ENCODE data around the gene DLL4.
"Not testable (repeated sequence)": the region's sequence is repeated elsewhere in the genome, so short reads cannot be mapped to it uniquely, and the experiment has no call there.

The DLL4 gene

GRCh38 chr15:40960925-40961324 is 31.8 kb downstream of the DLL4 start:
- Mint-ChIP-seq H3K4me3 (no peak overlapping the region), H3K9me3 (no peaks in the 10 kb centered on the region), H3K4me1 (ENCODE audit: low read depth) (peaks cover 10% of the 10 kb centered on the region), H3K27me3 (ENCODE audit: low read depth) (no peaks in the 10 kb centered on the region), H3K36me3 (ENCODE audit: low read depth) (peaks cover 4% of the 10 kb centered on the region), H3K27ac (no peak overlapping the region)
- no peak for DNase-seq (ENCODE audit: low spot score)

- H3K27me3 Mint-ChIP-seq (ENCODE audit: low read depth); H3K4me3 Mint-ChIP-seq; H3K9me3 Mint-ChIP-seq; DNase-seq (ENCODE audit: low spot score); H3K27ac Mint-ChIP-seq; H3K36me3 Mint-ChIP-seq (ENCODE audit: low read depth); H3K4me1 Mint-ChIP-seq (ENCODE audit: low read depth): not testable (repeated sequence)
Observed at GRCh38 chr15:40961740-40962139, 32.6 kb downstream of the DLL4 start.

DNA sequence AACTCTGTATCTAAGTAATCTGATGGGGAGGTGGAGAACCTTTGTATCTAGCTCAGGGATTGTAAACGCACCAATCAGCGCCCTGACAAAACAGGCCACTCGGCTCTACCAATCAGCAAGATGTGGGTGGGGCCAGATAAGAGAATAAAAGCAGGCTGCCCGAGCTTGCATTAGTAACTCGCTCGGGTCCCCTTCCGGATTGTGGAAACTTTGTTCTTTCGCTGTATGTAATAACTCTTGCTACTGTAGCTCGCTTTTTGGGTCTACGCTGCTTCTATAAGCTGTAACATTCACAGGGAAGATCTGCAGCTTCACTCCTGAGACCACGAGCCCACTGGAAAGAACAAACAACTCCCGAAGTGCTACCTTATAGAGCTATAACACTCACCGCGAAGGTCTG is 33.2 kb downstream of the DLL4 start:
- H3K27ac Mint-ChIP-seq; H3K4me1 Mint-ChIP-seq (ENCODE audit: low read depth); H3K27me3 Mint-ChIP-seq (ENCODE audit: low read depth); H3K36me3 Mint-ChIP-seq (ENCODE audit: low read depth); DNase-seq (ENCODE audit: low spot score); H3K4me3 Mint-ChIP-seq; H3K9me3 Mint-ChIP-seq: not testable (repeated sequence)

- no peaks in the 10 kb centered on the region for H3K36me3 Mint-ChIP-seq (ENCODE audit: low read depth)
- peaks cover 5% of the 10 kb centered on the region for H3K4me1 Mint-ChIP-seq (ENCODE audit: low read depth)
- DNase-seq (ENCODE audit: low spot score), result no peak
- no peaks in the 10 kb centered on the region for H3K27me3 Mint-ChIP-seq (ENCODE audit: low read depth)
- no peaks in the 10 kb centered on the region for H3K9me3 Mint-ChIP-seq
- no peak overlapping the region for H3K4me3 Mint-ChIP-seq
- no peak overlapping the region for H3K27ac Mint-ChIP-seq
Observed at GRCh38 chr15:40963201-40963600, 34.1 kb downstream of the DLL4 start.

GRCh38 chr15:40964006-40964405 is 34.9 kb downstream of the DLL4 start:
- no peak overlapping the region for H3K4me3 Mint-ChIP-seq
- H3K27me3 Mint-ChIP-seq (ENCODE audit: low read depth), result no peaks in the 10 kb centered on the region
- no peaks in the 10 kb centered on the region for H3K36me3 Mint-ChIP-seq (ENCODE audit: low read depth)
- no peaks in the 10 kb centered on the region for H3K9me3 Mint-ChIP-seq
- peaks cover 5% of the 10 kb centered on the region for H3K4me1 Mint-ChIP-seq (ENCODE audit: low read depth)
- H3K27ac Mint-ChIP-seq, result no peak overlapping the region
- DNase-seq (ENCODE audit: low spot score), result no peak

GRCh38 chr15:40964634-40965033 is 35.5 kb downstream of the DLL4 start:
- H3K4me1 Mint-ChIP-seq (ENCODE audit: low read depth), result peaks cover 5% of the 10 kb centered on the region
- H3K27ac Mint-ChIP-seq, result no peak overlapping the region
- H3K36me3 Mint-ChIP-seq (ENCODE audit: low read depth), result no peaks in the 10 kb centered on the region
- no peak for DNase-seq (ENCODE audit: low spot score)
- H3K27me3 Mint-ChIP-seq (ENCODE audit: low read depth), result no peaks in the 10 kb centered on the region
- no peaks in the 10 kb centered on the region for H3K9me3 Mint-ChIP-seq
- no peak overlapping the region for H3K4me3 Mint-ChIP-seq

DNA sequence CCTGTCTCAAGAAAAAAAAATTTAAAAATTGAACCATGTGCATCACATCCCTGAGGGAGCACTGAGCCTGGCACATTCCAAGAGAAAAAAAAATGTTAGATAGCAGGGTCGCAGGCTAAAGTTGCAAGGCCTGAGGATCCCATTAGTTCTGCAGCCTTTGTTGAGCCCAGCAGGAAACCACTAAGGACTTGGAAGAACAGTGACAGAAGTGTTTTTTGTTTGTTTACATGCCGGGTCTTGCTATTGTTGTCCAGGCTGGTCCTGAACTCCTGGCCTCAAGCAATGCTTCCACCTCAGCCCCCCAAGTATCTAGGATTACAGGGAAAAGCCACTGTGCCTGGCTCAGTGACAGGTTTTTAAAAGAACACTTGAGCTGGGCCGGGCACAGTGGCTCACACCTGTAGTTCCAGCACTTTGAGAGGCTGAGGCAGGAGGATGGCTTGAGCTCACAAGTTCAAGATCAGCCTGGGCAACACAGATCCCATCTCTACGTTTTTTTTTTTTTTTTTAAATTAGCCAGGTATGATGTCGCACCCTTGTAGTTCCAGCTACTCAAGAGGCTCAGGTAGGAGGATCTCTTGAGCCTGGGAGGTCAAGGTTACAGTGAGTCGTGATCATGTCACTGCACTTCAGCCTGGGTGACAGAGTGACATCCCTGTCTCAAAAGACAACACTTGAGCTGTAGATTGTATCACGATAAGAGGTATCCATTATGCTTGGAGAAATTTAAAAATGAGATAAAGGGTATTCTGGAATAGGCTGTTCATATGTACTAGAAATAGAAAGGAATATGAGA is 39.3 kb downstream of the DLL4 start:
- no peak overlapping the region for H3K27ac Mint-ChIP-seq
- H3K9me3 Mint-ChIP-seq, result no peaks in the 10 kb centered on the region
- no peaks in the 10 kb centered on the region for H3K27me3 Mint-ChIP-seq (ENCODE audit: low read depth)
- no peak overlapping the region for H3K4me3 Mint-ChIP-seq
- H3K4me1 Mint-ChIP-seq (ENCODE audit: low read depth), result no peaks in the 10 kb centered on the region
- no peak for DNase-seq (ENCODE audit: low spot score)
- no peaks in the 10 kb centered on the region for H3K36me3 Mint-ChIP-seq (ENCODE audit: low read depth)

- no peaks in the 10 kb centered on the region for H3K27me3 Mint-ChIP-seq (ENCODE audit: low read depth)
- H3K9me3 Mint-ChIP-seq, result no peaks in the 10 kb centered on the region
- no peak overlapping the region for H3K27ac Mint-ChIP-seq
- DNase-seq (ENCODE audit: low spot score), result no peak
- H3K36me3 Mint-ChIP-seq (ENCODE audit: low read depth), result no peaks in the 10 kb centered on the region
- H3K4me3 Mint-ChIP-seq, result no peak overlapping the region
- H3K4me1 Mint-ChIP-seq (ENCODE audit: low read depth), result no peaks in the 10 kb centered on the region
Observed at GRCh38 chr15:40969363-40969762, 40.2 kb downstream of the DLL4 start.

DNA sequence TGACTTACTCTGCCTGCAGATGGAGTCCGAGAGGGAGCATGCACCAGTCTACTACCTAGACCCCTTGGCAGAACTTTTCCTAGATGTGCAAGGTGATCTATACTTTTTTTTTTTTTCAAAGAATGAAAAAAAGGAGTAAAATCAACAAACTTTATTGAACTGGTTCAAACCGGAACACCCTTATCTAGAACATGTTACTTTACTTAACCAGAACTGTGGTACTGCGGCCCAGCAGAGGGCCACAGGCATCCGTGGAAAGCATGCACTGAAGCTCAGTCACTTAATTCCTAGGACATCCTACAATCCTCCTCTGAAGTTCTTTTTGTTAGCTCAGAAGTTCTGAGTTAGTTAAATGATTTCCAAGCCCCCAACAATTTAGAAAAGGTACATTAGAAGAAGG is 45.7 kb downstream of the DLL4 start:
- H3K36me3 Mint-ChIP-seq (ENCODE audit: low read depth), result peaks cover 10% of the 10 kb centered on the region
- H3K4me3 Mint-ChIP-seq, result no peak overlapping the region
- no peaks in the 10 kb centered on the region for H3K9me3 Mint-ChIP-seq
- no peaks in the 10 kb centered on the region for H3K27me3 Mint-ChIP-seq (ENCODE audit: low read depth)
- no peaks in the 10 kb centered on the region for H3K4me1 Mint-ChIP-seq (ENCODE audit: low read depth)
- no peak overlapping the region for H3K27ac Mint-ChIP-seq
- DNase-seq (ENCODE audit: low spot score), result no peak

- no peaks in the 10 kb centered on the region for H3K4me1 Mint-ChIP-seq (ENCODE audit: low read depth)
- H3K27ac Mint-ChIP-seq, result no peak overlapping the region
- H3K36me3 Mint-ChIP-seq (ENCODE audit: low read depth), result peaks cover 26% of the 10 kb centered on the region
- DNase-seq (ENCODE audit: low spot score), result no peak
- no peak overlapping the region for H3K4me3 Mint-ChIP-seq
- no peaks in the 10 kb centered on the region for H3K9me3 Mint-ChIP-seq
- H3K27me3 Mint-ChIP-seq (ENCODE audit: low read depth), result no peaks in the 10 kb centered on the region
Observed at GRCh38 chr15:40976819-40977218, 47.7 kb downstream of the DLL4 start.

DNA sequence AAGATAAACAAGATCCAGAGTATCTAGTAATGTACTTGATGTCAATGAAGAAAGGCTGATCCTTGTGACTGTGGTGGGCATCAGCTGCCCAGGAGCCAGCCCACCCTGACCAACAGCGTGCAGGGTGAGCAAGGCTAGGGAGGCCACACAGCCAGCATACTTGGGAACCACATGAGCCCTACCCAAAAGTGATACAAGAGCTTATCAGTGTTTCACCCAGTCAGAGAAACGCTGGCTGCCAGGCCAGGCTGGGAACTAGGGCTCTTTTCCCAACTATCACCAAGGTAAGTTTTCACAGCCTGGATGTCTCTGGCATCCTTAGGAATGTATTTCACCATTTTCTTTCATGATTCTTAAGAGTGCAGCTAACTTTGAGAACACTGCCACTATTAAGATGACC is 49.0 kb downstream of the DLL4 start:
- no peaks in the 10 kb centered on the region for H3K9me3 Mint-ChIP-seq
- H3K4me1 Mint-ChIP-seq (ENCODE audit: low read depth), result no peaks in the 10 kb centered on the region
- peaks cover 35% of the 10 kb centered on the region for H3K36me3 Mint-ChIP-seq (ENCODE audit: low read depth)
- no peak overlapping the region for H3K27ac Mint-ChIP-seq
- H3K27me3 Mint-ChIP-seq (ENCODE audit: low read depth), result no peaks in the 10 kb centered on the region
- DNase-seq (ENCODE audit: low spot score), result no peak
- no peak overlapping the region for H3K4me3 Mint-ChIP-seq

DNA sequence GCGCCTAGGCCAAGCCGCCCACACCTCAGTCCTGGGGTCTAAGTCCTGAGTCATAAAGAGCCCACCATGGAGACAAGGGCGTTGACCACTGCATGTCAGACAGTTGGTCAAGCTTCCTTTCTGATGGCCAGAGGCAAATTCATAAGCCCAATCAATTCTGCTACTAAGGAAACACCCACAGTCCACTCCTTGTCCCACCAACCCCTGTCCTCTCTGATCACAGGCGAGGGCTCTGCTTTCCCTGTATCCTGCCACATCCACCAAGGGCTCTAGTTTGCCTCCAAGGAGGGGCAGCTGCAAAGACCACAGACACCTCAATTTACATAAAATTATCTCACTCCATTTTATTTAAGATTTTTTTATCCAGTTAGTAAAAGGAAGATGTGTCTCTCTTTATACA is 49.4 kb downstream of the DLL4 start:
- Mint-ChIP-seq H3K27ac (no peak overlapping the region), H3K36me3 (ENCODE audit: low read depth) (peaks cover 38% of the 10 kb centered on the region), H3K27me3 (ENCODE audit: low read depth) (no peaks in the 10 kb centered on the region), H3K4me1 (ENCODE audit: low read depth) (no peaks in the 10 kb centered on the region), H3K4me3 (no peak overlapping the region), H3K9me3 (no peaks in the 10 kb centered on the region)
- no peak for DNase-seq (ENCODE audit: low spot score)

- DNase-seq (ENCODE audit: low spot score), result no peak
- Mint-ChIP-seq H3K4me1 (ENCODE audit: low read depth) (no peaks in the 10 kb centered on the region), H3K27me3 (ENCODE audit: low read depth) (no peaks in the 10 kb centered on the region), H3K4me3 (no peak overlapping the region), H3K36me3 (ENCODE audit: low read depth) (peaks cover 53% of the 10 kb centered on the region), H3K27ac (no peak overlapping the region), H3K9me3 (no peaks in the 10 kb centered on the region)
Observed at GRCh38 chr15:40981186-40981585, 52.0 kb downstream of the DLL4 start.

DNA sequence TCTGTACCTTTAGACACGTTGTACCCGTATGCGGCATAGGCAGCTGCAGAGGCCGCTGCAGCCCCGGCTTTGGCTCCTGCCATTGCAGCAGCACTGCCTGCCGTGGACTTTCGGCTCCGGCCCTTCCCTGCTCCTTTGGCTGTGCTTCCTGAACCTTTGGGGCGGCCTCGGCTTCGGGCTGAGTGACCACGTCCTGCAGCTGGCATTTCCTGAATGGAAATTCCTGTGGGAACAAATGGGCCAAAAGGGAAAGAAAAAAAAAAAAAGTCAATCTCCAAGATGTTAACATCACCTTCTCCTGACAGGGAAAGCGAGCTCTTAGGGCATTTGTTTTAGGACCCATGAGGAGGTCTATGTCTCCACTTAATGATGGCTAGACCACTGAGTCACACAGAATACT is 53.7 kb downstream of the DLL4 start:
- no peaks in the 10 kb centered on the region for H3K9me3 Mint-ChIP-seq
- H3K27me3 Mint-ChIP-seq (ENCODE audit: low read depth), result no peaks in the 10 kb centered on the region
- H3K27ac Mint-ChIP-seq, result no peak overlapping the region
- H3K4me3 Mint-ChIP-seq, result no peak overlapping the region
- no peaks in the 10 kb centered on the region for H3K4me1 Mint-ChIP-seq (ENCODE audit: low read depth)
- DNase-seq (ENCODE audit: low spot score), result no peak
- peaks cover 62% of the 10 kb centered on the region for H3K36me3 Mint-ChIP-seq (ENCODE audit: low read depth)

- Mint-ChIP-seq H3K4me1 (ENCODE audit: low read depth) (no peaks in the 10 kb centered on the region), H3K9me3 (no peaks in the 10 kb centered on the region), H3K27me3 (ENCODE audit: low read depth) (no peaks in the 10 kb centered on the region), H3K27ac (no peak overlapping the region), H3K36me3 (ENCODE audit: low read depth) (peaks cover 62% of the 10 kb centered on the region), H3K4me3 (no peak overlapping the region)
- no peak for DNase-seq (ENCODE audit: low spot score)
Observed at GRCh38 chr15:40984406-40984805, 55.3 kb downstream of the DLL4 start.

All from T-helper 2 cell treated with Interferon-gamma antibody and Interleukin-4, amounts not matched to agents 5 μg/mL and 100 μg/mL, for 36 hours (primary cell).